K562 (cell line): ENCODE data around the gene RECK. TPM values are rescaled to one million over a fixed set of nuclear protein-coding genes. Genes with fewer than 3 reads are reported as not detected.

Experiments
- CBFA2T3 ChIP-seq: fragments of 450-650 bp; IDR thresholded peaks from 2 replicates; pipeline ENCODE4 v1.6.1; 2017
- CBX3 ChIP-seq, 2 experiments: IDR thresholded peaks; 1 replicate in 1 of 2; 2 replicates in 1 of 2; pipeline ENCODE4 v1.6.1; 2012; ENCODE audit warnings: inconsistent platforms in 2 of 2, low read length in 2 of 2, borderline replicate concordance in 1 of 2, control low read depth in 1 of 2
- CXXC5 ChIP-seq: fragments of 250-450 bp; sonication (Bioruptor Pico); IDR thresholded peaks from 2 replicates; pipeline ENCODE4 v1.8.0; 2022; ENCODE audit warnings: inconsistent platforms, mild to moderate bottlenecking, moderate library complexity
- ELF1 ChIP-seq: fragments of 200-800 bp; sonication (Bioruptor generic); IDR thresholded peaks from 2 replicates; pipeline ENCODE4 v1.6.1; 2016; ENCODE audit warnings: missing genetic modification characterization, missing compliant biosample characterization
- ESRRA ChIP-seq: fragments of 450-650 bp; IDR thresholded peaks from 2 replicates; pipeline ENCODE4 v1.6.1; 2014; ENCODE audit warnings: low read depth, mild to moderate bottlenecking, moderate library complexity, borderline replicate concordance
- FOSL1 ChIP-seq: fragments of 200-800 bp; sonication (Bioruptor generic); conservative IDR thresholded peaks from 2 replicates; pipeline ENCODE4 v1.6.1; 2016; ENCODE audit warnings: missing genetic modification characterization, missing compliant biosample characterization
- GATA2 ChIP-seq: sonication (generic); formaldehyde crosslinking; IDR thresholded peaks from 2 replicates; pipeline ENCODE4 v1.4.0; 2020; ENCODE audit warnings: mild to moderate bottlenecking, missing genetic modification reagents
- HDAC1 ChIP-seq, 2 experiments: fragments of 450-650 bp; IDR thresholded peaks; 2 replicates each; pipeline ENCODE4 v1.6.1; 2016 to 2017; ENCODE audit warnings: inconsistent platforms in 1 of 2, mild to moderate bottlenecking in 1 of 2, moderate library complexity in 1 of 2
- HDGF ChIP-seq: fragments of 450-650 bp; IDR thresholded peaks from 2 replicates; pipeline ENCODE4 v1.6.1; 2016
- JUND ChIP-seq, 2 experiments: IDR thresholded peaks; 2 replicates in 1 of 2; 3 replicates in 1 of 2; pipeline ENCODE4 v1.6.1; 2011; ENCODE audit warnings: borderline replicate concordance in 2 of 2, low read depth in 2 of 2, low read length in 2 of 2, improper control_type of control experiment in 1 of 2, missing biosample characterization in 1 of 2, missing genetic modification characterization in 1 of 2, missing genetic modification reagents in 1 of 2
- KDM1A ChIP-seq, 2 experiments: fragments of 450-650 bp; IDR thresholded peaks; 2 replicates each; pipeline ENCODE4 v1.6.1; 2016; ENCODE audit warnings: mild to moderate bottlenecking in 2 of 2
- KDM2B ChIP-seq: fragments of 250-450 bp; sonication (Bioruptor Pico); IDR thresholded peaks from 2 replicates; pipeline ENCODE4 v1.8.0; 2021; ENCODE audit warnings: mild to moderate bottlenecking, moderate library complexity
- MTA1 ChIP-seq: fragments of 450-650 bp; IDR thresholded peaks from 2 replicates; pipeline ENCODE4 v1.6.1; 2017; ENCODE audit warnings: borderline replicate concordance
- NCOA2 ChIP-seq, 2 experiments: fragments of 450-650 bp; IDR thresholded peaks; 2 replicates each; pipeline ENCODE4 v1.6.1; 2018; ENCODE audit warnings: mild to moderate bottlenecking in 2 of 2, moderate library complexity in 1 of 2; ENCODE audit not compliant: partially characterized antibody in 2 of 2
- NCOR1 ChIP-seq: fragments of 450-650 bp; IDR thresholded peaks from 2 replicates; pipeline ENCODE4 v1.6.1; 2016; ENCODE audit warnings: mild to moderate bottlenecking, moderate library complexity
- NONO ChIP-seq, 2 experiments: fragments of 200-400 bp in 1 of 2; fragments of 450-650 bp in 1 of 2; formaldehyde crosslinking in 1 of 2; IDR thresholded peaks; 2 replicates each; pipeline ENCODE4 v1.6.1; 2017; ENCODE audit warnings: low read depth in 2 of 2, mild to moderate bottlenecking in 2 of 2, moderate library complexity in 2 of 2, low read length in 1 of 2
- RCOR1 ChIP-seq, 2 experiments: IDR thresholded peaks; 2 replicates each; pipeline ENCODE4 v1.6.1; 2012; ENCODE audit warnings: low read depth in 2 of 2, low read length in 2 of 2, borderline replicate concordance in 1 of 2, improper control_type of control experiment in 1 of 2
- RNF2 ChIP-seq: sonication (generic); IDR thresholded peaks from 2 replicates; pipeline ENCODE4 v1.6.1; 2016
- SMARCA4 ChIP-seq: fragments of 450-650 bp; IDR thresholded peaks from 2 replicates; pipeline ENCODE4 v1.6.1; 2016
- SNRNP70 ChIP-seq: fragments of 200-400 bp; formaldehyde crosslinking; optimal IDR thresholded peaks from 2 replicates; pipeline ENCODE3; 2017; ENCODE audit warnings: low read depth, low read length
- STAT5A ChIP-seq: IDR thresholded peaks from 2 replicates; pipeline ENCODE4 v1.6.1; 2012; ENCODE audit warnings: low read length, inconsistent platforms, borderline replicate concordance
- polyA plus RNA-seq, 8 experiments: library from polyadenylated mRNA; depleted of rRNA in 4 of 8; stranded (reverse) in 5 of 8; unstranded in 3 of 8; fragments of >200 nt; fragmentation: Nextera tagmentation in 2 of 8; fragmentation: Illumina TruSeq in 1 of 8; extraction: Ambion mirVana in 2 of 8; extraction: Trizol in 1 of 8; gene quantifications; 2 replicates each; pipeline versions ENCODE4 v1.2.1 to v1.2.3, GENCODE V29; 2011 to 2014; ENCODE audit warnings: inconsistent platforms in 1 of 8, missing spikeins in 1 of 8
- total RNA-seq, 7 experiments: library from RNA; depleted of rRNA in 6 of 7; stranded (reverse); fragments of >200 nt in 6 of 7; fragmentation: Illumina TruSeq in 2 of 7; extraction: Trizol in 2 of 7; gene quantifications; 2 replicates each; pipeline versions ENCODE4 v1.2.1 to v1.2.3, GENCODE V29; 2011 to 2021; ENCODE audit warnings: low replicate concordance in 1 of 7
- TF ChIP-seq, protein P1 (sequence below): sonication (generic); formaldehyde crosslinking; IDR thresholded peaks from 2 replicates; pipeline ENCODE4 v1.4.0; 2020; ENCODE audit warnings: mild to moderate bottlenecking, missing genetic modification reagents
- TF ChIP-seq, protein P2 (sequence below): fragments of 450-650 bp; IDR thresholded peaks from 2 replicates; pipeline ENCODE4 v1.6.1; 2016
- TF ChIP-seq, protein P3 (sequence below): IDR thresholded peaks from 2 replicates; pipeline ENCODE4 v1.6.1; 2011; ENCODE audit not compliant: insufficient read length; ENCODE audit errors: extremely low read depth
- TF ChIP-seq, protein P4 (sequence below): fragments of 450-650 bp; IDR thresholded peaks from 2 replicates; pipeline ENCODE4 v1.6.1; 2016; ENCODE audit warnings: low read depth, mild to moderate bottlenecking, moderate library complexity

Gene RECK
- total and polyA plus RNA-seq, 9 of the 15 experiments (the other 6 are each of a cell fraction or from before 2014, with no cell fraction given) = 0.04 to 0.36 (median 0.16) TPM

DNA sequence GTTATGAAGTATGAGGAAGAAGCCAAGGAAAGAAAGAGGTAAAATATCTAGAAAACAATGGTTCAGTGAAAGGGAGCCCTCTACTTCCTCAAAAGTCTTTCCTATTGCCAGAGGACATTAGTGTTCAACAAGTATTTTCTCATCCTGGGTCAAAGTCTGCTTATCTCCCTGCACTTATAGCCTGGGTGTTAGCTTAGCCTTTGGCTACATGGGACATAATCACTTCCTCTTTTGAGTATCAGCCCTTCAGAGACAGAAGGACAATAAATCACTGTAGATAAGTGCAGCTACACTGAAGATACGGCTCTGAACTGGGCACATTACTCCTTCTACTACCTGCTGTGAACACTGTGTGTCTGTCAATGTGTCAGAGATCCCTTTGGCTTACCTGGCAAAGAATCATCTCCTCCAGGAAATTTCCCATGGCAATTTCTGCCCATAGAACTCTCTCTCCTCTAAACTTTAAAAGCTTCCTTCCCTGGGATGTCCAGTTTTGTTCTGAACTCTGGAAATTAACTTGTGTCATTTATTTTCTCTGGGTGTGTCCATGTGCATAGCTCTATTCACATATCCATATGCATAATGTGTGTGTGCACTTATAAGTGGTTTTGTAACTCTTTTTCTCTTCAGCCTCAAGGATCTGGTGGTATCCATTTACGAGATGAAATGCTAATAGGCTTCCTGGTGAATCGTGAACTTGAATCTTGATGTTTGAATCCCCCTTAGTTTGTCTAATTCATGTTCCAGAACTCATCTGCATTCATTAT is 30.0 kb upstream of the RECK start (continued):
- TF ChIP-seq, protein P1, sequence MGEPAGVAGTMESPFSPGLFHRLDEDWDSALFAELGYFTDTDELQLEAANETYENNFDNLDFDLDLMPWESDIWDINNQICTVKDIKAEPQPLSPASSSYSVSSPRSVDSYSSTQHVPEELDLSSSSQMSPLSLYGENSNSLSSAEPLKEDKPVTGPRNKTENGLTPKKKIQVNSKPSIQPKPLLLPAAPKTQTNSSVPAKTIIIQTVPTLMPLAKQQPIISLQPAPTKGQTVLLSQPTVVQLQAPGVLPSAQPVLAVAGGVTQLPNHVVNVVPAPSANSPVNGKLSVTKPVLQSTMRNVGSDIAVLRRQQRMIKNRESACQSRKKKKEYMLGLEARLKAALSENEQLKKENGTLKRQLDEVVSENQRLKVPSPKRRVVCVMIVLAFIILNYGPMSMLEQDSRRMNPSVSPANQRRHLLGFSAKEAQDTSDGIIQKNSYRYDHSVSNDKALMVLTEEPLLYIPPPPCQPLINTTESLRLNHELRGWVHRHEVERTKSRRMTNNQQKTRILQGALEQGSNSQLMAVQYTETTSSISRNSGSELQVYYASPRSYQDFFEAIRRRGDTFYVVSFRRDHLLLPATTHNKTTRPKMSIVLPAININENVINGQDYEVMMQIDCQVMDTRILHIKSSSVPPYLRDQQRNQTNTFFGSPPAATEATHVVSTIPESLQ (CRISPR knock-in tag) = no peak
- TF ChIP-seq GATA2 (peak; percentile 89), CXXC5 (CRISPR knock-in tag) (peak; percentile 24; the same call in 1 of the 2 replicates), JUND (IDR thresholded peaks at IDR 0.05; ENCODE audit: borderline replicate concordance, low read depth, low read length) (peak; percentile 9; the same call in 1 of the 2 replicates), JUND (tag; IDR thresholded peaks at IDR 0.05; ENCODE audit: borderline replicate concordance, low read depth, low read length) (peak; percentile 23; the same call in 2 of the 3 replicates), MTA1 (peak; percentile 45; the same call in 1 of the 2 replicates), CBFA2T3 (peak; percentile 88), NCOA2 (IDR thresholded peaks at IDR 0.05; ENCODE audit: partially characterized antibody in 2 of 2) (peak in 1 of 2 experiments; percentile 49), KDM2B (CRISPR knock-in tag) (no peak), HDAC1 (IDR thresholded peaks at IDR 0.05) (peak in 1 of 2 experiments; percentile 94; a peak in 2 of 4 replicates), NONO (IDR thresholded peaks at IDR 0.05; ENCODE audit: low read depth in 2 of 2, low read length in 1 of 2) (no peak), RNF2 (peak; percentile 52), KDM1A (IDR thresholded peaks at IDR 0.05) (peak; percentile 96 to 97), CBX3 (IDR thresholded peaks at IDR 0.05; ENCODE audit: borderline replicate concordance in 1 of 2, low read length in 2 of 2) (no peak), HDGF (no peak), NCOR1 (peak; percentile 64), ELF1 (tag) (peak; percentile 52; the same call in 1 of the 2 replicates), RCOR1 (IDR thresholded peaks at IDR 0.05; ENCODE audit: borderline replicate concordance in 1 of 2, low read depth in 2 of 2, low read length in 2 of 2) (peak; percentile 92 to 99), STAT5A (no peak), SNRNP70 (no peak), FOSL1 (tag) (0 out of 2 replicates have a peak, but pooled peaks have one; percentile 21), SMARCA4 (peak; percentile 85), ESRRA (peak; percentile 33; the same call in 1 of the 2 replicates)
- TF ChIP-seq, protein P2, sequence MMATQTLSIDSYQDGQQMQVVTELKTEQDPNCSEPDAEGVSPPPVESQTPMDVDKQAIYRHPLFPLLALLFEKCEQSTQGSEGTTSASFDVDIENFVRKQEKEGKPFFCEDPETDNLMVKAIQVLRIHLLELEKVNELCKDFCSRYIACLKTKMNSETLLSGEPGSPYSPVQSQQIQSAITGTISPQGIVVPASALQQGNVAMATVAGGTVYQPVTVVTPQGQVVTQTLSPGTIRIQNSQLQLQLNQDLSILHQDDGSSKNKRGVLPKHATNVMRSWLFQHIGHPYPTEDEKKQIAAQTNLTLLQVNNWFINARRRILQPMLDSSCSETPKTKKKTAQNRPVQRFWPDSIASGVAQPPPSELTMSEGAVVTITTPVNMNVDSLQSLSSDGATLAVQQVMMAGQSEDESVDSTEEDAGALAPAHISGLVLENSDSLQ = peak; percentile 91
- TF ChIP-seq, protein P3, sequence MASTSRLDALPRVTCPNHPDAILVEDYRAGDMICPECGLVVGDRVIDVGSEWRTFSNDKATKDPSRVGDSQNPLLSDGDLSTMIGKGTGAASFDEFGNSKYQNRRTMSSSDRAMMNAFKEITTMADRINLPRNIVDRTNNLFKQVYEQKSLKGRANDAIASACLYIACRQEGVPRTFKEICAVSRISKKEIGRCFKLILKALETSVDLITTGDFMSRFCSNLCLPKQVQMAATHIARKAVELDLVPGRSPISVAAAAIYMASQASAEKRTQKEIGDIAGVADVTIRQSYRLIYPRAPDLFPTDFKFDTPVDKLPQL = no peak
- TF ChIP-seq, protein P4, sequence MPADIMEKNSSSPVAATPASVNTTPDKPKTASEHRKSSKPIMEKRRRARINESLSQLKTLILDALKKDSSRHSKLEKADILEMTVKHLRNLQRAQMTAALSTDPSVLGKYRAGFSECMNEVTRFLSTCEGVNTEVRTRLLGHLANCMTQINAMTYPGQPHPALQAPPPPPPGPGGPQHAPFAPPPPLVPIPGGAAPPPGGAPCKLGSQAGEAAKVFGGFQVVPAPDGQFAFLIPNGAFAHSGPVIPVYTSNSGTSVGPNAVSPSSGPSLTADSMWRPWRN = peak; percentile 80
